ENCODE measurements around the gene MEGF8. TPM values are rescaled to one million over a fixed set of nuclear protein-coding genes. Genes with fewer than 3 reads are reported as not detected.

The MEGF8 gene
- total and polyA plus RNA-seq, 12 donors = 10.2 to 44.6 (median 40.2) TPM

DNA sequence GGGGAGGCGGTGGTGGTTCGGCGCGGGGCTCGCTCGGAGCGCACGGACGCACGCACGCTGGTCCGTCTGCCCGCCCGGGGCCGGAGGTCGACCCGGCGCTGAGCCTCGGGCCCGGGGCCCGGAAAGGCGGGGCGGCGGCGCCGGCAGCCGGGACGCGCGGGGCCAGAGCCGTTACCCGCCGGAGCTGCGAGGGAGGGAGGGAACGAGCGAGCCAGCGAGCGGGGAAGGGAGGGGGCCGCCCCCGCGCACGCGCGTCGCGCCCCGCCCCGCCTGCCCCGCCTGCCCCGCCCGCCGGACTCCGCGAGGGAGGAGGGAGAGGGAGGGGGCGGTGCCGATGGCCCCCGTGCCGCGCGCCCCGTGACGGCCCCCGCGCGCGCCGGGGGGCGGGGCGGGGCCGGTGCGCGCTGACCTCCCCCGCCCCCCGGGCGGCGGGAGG, 41.4 kb upstream of the MEGF8 start:
- H3K27ac ChIP-seq = peak overlapping the region; percentile 91 to 99 (median 96)
- peaks cover 0 to 25% (median 22%) of the 10 kb centered on the region in 9 donors for H3K36me3 ChIP-seq
- H3K9me3 ChIP-seq = no peaks in the 10 kb centered on the region
- intact Hi-C loops (cut with DNase I) = loop anchor here in 2 of 10 donors (5.0 kb wide), 2 partner anchors 37 to 138 kb away; no protein-coding TSS in a partner anchor
- no peaks in the 10 kb centered on the region for H3K27me3 ChIP-seq
- 1% methylated on average over 55 of the region's 76 CpGs; no CpG with 5 or more reads in 1 of the 2 donors for WGBS, 2 donors
- DNase-seq = peak; percentile 78 to 86
- TF ChIP-seq, protein P1, sequence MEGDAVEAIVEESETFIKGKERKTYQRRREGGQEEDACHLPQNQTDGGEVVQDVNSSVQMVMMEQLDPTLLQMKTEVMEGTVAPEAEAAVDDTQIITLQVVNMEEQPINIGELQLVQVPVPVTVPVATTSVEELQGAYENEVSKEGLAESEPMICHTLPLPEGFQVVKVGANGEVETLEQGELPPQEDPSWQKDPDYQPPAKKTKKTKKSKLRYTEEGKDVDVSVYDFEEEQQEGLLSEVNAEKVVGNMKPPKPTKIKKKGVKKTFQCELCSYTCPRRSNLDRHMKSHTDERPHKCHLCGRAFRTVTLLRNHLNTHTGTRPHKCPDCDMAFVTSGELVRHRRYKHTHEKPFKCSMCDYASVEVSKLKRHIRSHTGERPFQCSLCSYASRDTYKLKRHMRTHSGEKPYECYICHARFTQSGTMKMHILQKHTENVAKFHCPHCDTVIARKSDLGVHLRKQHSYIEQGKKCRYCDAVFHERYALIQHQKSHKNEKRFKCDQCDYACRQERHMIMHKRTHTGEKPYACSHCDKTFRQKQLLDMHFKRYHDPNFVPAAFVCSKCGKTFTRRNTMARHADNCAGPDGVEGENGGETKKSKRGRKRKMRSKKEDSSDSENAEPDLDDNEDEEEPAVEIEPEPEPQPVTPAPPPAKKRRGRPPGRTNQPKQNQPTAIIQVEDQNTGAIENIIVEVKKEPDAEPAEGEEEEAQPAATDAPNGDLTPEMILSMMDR (IDR thresholded peaks at IDR 0.05) = no peak
- peak overlapping the region in 9 of 10 donors; percentile 27 to 88 (median 63) for H3K4me3 ChIP-seq
- ATAC-seq = peak in 5 of 8 donors; percentile 9 to 40 (median 14)
- H3K4me1 ChIP-seq = peaks cover 27 to 67% (median 60%) of the 10 kb centered on the region in 9 donors

DNA sequence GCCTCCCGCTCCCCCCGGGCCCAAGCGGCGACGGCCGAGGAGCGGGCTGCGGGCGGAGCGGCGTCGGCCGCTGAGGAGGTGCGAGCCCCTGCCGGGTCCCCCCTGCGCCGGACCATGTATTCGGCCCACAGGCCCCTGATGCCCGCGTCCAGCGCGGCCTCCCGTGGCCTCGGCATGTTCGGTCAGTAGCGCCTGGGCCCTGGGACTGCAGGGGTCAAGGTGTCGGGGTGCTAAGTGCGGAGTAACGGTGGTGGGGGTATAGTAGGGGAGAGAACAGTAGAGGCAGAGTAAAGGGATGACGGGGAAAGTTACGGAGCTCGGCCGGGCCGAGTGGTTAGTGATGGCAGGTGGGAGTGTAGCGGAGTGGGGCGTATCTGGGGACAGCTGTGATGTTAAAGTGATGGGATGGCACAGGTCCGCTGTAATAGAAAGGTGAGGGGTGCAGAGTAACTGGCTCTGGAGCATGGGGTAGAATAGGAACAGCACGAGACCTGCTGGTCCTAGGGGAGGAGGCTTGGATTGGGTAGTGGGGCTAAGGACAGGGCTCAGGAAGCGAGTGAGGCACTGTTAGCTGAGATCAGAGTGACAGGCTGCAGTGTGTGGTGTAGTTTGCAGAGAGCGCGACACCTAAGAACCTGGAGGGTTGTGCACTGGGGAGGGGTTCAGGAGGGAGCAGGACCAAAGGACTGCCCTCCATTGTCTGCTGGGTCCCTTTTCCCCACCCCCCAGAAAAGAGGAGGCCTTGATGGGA, 40.7 kb upstream of the MEGF8 start:
- H3K4me1 ChIP-seq = peaks cover 26 to 61% (median 53%) of the 10 kb centered on the region in 9 donors

DNA sequence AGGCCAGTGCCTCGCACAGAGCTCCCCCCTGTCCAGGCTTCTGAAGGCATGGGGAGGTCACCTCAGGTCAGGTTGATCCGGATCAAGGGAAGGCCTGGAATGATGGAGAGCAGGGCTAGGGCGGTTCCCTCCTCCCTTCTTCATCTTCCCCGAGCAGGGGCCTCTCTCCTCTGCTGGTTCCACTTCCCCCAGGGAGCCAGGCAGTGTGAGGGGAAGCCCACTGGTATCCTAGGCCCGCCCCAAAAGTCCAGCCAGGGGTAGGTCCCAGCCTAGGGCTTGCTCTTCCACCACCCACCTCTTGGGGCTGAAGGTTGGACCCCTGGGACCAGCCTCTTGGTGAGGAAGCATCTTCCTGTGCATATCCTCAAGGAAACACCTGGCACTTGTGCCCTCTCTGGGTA, 39.9 kb upstream of the MEGF8 start:
- 15 to 21% methylated on average over 5 of the region's 5 CpGs for WGBS, 2 donors
- Histone ChIP-seq H3K27me3 (no peaks in the 10 kb centered on the region), H3K4me1 (peaks cover 26 to 58% (median 52%) of the 10 kb centered on the region in 9 donors), H3K9me3 (no peaks in the 10 kb centered on the region), H3K36me3 (peaks cover 0 to 40% (median 37%) of the 10 kb centered on the region in 9 donors), H3K27ac (peak overlapping the region in 9 of 10 donors; percentile 56 to 99 (median 86)), H3K4me3 (peak overlapping the region in 9 of 10 donors; percentile 56 to 88 (median 67))
- no peak for ATAC-seq
- DNase-seq = peak in 1 of 2 donors; percentile 29
- TF ChIP-seq, protein P1 (IDR thresholded peaks at IDR 0.05) = no peak
- intact Hi-C loops (cut with DNase I) = no loop called here

More for the DNA sequence above, 40.7 kb upstream of the MEGF8 start:
- intact Hi-C loops (cut with DNase I) = loop anchor here in 2 of 10 donors (5.0 kb wide), 2 partner anchors 37 to 138 kb away; no protein-coding TSS in a partner anchor
- ATAC-seq (no peak), DNase-seq (peak in 1 of 2 donors; percentile 27)
- Histone ChIP-seq H3K36me3 (peaks cover 0 to 32% (median 29%) of the 10 kb centered on the region in 9 donors), H3K4me3 (peak overlapping the region; percentile 9 to 88 (median 67)), H3K27ac (peak overlapping the region; percentile 56 to 99 (median 86)), H3K9me3 (no peaks in the 10 kb centered on the region), H3K27me3 (no peaks in the 10 kb centered on the region)
- 2 to 4% methylated on average over 41 of the region's 41 CpGs for WGBS, 2 donors
- TF ChIP-seq, protein P1 (IDR thresholded peaks at IDR 0.05) = no peak

DNA sequence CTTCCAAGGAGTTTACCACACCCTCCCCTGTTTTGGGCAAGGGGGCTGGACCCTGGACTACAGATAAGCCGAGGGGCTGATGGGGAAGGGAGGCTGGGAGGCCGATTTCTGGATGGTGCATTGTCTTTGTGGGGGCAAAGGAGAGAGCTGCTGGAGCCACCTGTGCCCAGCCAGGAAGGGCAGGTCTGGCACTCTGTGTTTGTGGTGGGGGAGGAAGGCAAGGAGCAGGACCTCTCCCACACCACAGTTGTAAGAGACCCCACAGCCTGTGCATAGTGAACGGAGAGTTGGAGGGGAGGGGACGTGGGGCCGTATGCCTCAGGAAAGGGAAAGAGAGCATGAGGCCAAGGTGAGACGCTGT, 39.5 kb upstream of the MEGF8 start:
- H3K27me3 ChIP-seq = no peaks in the 10 kb centered on the region
- 14 to 25% methylated on average over 6 of the region's 6 CpGs for WGBS, 2 donors
- H3K4me3 ChIP-seq = peak overlapping the region in 8 of 10 donors; percentile 17 to 74 (median 67)
- TF ChIP-seq, protein P1 (IDR thresholded peaks at IDR 0.05) = no peak
- H3K9me3 ChIP-seq = no peaks in the 10 kb centered on the region
- H3K27ac ChIP-seq = peak overlapping the region in 9 of 10 donors; percentile 56 to 99 (median 86)
- ATAC-seq = no peak
- peaks cover 25 to 54% (median 50%) of the 10 kb centered on the region in 9 donors for H3K4me1 ChIP-seq
- intact Hi-C loops (cut with DNase I) = no loop called here
- peaks cover 0 to 44% (median 41%) of the 10 kb centered on the region in 9 donors for H3K36me3 ChIP-seq
- no peak for DNase-seq
